GM19324 (cell line): ENCODE measurements around the gene SLC6A3.
"Not testable (repeated sequence)": the region's sequence is repeated elsewhere in the genome, so short reads cannot be mapped to it uniquely, and the experiment has no call there.

Source experiments
- ATAC-seq: cut with Tn5 transposase; IDR thresholded peaks from one replicate; pipeline ENCODE4 v1.9.1; 2021; ENCODE audit warnings: mild to moderate bottlenecking, moderate library complexity; ENCODE audit not compliant: unreplicated experiment, low FRiP score

Gene SLC6A3

DNA sequence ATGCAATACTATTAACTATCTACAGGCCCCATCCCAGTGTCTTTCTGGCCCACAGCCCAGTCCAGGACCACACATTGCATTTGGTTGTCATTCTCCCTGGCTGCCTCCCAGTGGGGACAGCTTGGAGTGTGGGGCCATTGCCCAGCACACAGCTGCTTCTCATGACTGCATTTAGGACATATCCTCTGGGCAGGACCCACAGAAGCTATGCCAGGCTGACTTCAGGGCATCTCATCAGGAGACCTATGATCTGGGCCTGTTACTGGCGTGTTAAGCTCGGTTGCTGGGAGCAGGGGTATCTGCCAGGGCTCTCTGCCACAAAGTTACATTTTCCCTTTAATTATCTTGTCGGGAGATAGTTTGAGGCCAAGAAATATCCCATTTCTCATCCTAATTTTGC lies 68.3 kb downstream of the SLC6A3 start:
- no peak for ATAC-seq

DNA sequence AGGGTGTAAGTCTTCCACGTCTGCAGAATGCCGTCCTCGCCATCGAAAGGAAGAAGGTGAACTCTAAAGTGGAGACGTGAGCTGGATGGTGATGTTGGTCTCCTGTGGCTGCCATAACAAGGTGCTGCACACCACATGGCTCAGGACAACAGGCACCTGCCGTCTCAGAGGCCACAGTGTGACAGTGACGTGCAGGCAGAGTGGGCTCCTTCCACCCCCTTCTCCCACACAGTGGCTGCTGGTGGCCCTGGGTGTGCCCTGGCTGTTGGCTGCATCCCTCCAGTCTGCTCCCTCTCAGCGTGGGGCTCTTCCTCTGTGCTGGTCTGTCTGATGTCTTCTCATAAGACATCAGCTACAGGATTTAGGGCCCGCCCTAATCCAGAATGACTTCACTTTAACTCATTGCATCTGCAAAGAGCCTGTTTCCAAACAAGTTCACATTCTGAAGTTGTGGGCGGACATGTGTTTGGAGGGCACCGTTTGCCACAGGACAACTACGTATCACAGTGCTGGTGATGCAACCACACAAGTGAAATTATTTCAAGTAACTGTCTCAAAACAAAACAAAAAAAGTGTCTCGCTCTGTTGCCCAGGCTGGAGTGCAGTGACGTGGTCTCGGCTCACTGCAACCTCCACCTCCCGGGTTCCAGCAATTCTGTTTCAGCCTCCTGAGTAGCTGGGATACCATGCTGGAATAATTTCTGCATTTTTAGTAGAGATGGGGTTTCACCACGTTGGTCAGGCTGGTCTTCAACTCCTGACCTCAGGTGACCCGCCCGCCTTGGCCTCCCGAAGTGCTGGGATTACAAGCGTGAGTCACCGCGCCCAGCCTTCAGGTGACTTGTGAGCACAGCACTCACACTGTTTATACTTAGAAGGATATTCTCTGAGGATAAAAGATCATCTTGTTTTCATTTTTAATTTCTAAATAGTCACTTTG lies 69.1 kb downstream of the SLC6A3 start:
- ATAC-seq: no peak

DNA sequence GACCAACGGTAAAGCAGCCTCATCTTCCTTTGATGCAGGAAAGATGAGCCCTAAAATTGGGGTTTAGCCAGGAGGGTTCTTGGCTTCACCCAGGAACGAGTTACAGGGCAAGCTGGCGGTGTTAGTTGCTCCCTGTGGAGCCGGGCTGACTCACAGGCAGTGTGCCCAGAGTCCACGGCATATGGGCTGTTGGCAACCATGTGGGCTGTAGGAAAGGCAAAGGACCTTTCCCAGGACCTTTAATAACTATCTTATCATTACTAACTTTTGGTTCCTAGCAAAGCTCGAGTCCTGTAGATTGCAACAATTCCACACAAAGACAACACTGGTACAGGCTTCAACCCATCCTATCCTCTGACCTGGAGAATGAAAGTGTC lies 70.6 kb downstream of the SLC6A3 start:
- no peak for ATAC-seq

DNA sequence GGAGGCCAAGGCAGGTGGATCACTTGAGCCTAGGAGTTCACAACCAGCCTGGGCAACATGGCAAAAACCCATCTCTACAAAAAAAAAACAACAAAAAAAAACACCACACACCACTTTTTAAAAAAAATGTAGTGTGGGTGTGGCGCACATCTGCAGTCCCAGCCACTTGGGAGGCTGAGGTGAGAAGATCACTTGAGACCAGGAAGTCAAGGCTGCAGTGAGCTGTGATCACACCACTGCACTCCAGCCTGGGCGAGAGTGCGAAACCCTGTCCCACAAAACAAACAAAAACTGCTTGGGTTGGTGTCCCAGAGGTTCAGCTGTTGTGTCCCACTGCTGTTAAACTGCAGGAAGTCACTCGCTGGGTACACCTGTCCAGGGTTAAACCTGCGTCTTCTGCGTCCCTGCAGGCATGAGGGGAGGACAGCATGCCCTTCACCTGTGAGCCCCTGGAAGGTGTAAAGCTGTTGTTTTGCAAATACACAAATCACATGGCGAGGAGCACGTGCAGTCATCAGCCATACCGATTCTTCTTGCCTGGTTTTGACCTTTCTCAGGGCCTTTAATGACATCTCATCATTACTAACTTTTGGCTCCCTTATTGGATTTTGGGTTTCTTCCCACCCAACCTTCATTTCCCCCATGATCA lies 71.1 kb downstream of the SLC6A3 start:
- ATAC-seq: no peak

DNA sequence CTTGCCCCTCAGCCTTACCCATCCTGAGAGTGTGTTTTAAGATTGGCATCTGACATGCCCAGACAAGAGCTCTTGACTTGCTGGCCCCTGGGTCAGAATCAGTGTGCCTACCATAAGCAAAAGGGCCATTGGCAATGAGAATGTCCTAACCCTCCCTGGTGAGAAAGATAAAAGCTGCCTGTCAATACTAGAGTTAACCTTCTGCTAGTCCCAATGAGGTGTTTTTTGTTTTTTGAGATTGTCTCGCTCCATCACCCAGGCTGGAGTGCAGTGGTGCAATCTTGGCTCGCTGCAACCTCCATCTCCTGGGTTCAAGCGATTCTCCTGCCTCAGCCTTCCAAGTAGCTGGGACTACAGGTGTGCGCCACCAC lies 73.3 kb downstream of the SLC6A3 start:
- ATAC-seq: not testable (repeated sequence)

DNA sequence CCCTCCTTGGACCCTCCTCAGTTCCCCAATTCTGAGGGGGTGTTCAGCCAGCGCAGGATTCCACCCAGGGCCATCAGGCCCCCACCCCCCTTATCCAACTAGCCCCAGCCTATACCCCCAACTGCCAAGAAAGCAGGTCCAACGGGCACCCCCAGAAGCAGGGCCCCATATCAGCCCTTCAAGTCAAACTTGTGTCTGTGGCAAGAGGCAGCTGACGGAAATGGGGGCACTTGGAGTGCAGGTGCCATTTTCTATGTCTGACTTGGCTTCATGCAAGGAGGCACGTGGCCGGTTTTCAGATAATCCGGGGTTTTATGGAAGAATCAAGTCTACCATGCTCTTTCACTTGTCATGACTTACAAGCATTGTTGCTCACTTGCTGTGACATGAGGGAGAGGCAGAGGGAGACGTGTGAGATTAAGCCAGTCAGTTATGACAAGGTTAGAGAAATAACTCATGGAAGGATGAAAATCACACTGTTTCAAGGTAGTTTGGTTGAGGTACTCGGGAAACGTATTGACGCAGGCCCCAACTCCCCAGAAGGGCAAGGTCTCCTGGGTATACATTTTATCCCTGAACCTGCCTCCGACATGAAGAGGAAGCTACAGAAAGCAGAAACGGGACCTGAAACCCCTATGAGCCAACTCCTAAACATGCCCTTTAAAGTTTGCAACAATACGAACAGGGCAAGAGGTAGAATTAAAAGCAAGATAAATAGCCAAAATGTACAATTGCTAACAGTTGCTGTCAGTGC lies 73.8 kb downstream of the SLC6A3 start:
- no peak for ATAC-seq

DNA sequence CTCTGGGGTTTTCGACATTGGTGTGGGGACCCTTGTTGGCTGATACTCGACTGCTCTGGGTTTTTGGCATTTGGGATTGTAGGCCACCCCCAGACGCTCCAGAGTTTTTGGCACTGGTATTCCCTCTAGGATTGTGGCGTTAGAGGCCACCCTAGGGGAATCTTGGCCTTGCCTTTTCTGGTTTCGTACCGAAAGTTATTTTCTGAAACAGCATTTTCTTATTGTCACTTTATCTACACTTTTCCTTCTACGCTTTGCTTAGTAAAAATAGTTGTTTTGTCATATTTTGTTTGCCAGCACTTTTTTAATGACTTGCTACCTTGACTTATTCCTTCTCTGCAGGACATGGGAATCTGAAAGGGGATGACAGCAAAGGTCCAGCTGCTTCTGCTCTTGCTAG lies 75.2 kb downstream of the SLC6A3 start:
- ATAC-seq: no peak

DNA sequence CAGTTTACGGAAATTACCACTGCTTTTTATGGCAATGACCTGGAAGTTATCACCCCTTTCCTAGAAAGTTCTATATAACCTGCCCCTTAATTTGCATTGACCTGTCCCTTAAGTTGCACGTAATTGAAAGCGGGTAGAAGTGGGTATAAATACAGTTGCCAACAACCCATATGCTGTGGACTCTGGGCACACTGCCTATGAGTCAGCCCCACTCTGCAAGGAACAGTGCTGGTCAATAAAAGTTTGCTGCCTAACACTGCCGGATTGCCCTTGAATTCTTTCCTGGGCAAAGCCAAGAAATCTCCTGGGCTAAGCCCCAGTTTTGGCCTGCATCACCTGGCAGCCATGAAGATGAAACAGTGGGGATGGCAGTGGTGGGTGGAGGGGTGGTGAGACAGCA lies 76.5 kb downstream of the SLC6A3 start:
- no peak for ATAC-seq

DNA sequence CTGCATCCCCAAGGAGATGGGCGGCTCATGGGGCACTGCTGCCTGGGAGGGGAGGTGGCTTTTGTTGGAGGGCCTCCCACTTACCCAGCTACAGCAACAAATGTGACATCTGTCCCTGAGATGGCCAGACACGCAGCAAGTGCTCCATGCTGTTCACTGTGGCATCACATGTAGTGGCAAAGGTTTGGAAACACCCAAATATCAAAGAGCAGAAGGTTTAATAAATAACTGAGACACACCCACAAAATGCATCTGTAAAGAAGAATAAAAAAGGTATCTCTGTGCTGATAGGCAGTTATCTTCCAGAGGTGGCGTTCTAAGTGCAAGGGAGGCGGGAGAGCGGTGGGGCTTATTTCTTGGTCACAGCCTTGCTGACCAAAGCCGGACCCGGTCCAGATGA lies 77.0 kb downstream of the SLC6A3 start:
- no peak for ATAC-seq

DNA sequence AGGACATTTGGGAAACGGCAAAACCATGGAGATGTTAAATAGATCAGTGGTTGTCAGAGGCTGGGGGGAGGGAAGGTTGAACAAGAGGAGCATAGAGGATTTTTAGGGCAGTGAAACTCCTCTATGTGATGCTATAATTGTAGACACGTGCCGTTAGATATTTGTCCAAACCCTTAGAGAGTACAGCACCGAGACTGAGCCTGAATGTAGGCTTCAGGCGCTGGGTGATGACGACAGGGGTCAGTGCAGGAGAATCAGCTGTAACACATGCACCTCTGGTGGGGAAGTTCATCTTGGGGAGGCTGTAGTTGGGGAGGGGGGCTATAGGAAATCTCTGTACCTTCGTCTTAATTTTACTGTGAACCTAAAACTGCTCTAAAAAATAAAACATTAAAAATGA lies 78.1 kb downstream of the SLC6A3 start:
- no peak for ATAC-seq

DNA sequence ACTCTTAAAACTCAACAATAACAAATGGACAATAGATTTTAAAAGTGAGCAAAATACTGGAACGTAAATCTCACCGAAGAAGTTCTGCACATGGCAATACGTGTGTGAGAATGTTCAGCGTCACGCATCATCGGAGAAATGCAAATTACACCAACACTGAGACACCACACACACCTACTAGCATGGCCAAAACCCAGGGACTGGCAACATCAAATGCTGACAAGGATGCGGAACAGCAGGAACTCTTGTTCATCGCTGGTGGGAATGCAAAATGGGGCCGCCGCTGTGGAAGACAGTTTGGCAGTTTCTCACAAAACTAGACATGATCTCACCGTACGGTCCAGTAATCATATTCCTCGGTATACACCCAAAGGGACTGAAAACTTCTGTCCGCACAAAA lies 78.7 kb downstream of the SLC6A3 start:
- peak; percentile 54 for ATAC-seq

DNA sequence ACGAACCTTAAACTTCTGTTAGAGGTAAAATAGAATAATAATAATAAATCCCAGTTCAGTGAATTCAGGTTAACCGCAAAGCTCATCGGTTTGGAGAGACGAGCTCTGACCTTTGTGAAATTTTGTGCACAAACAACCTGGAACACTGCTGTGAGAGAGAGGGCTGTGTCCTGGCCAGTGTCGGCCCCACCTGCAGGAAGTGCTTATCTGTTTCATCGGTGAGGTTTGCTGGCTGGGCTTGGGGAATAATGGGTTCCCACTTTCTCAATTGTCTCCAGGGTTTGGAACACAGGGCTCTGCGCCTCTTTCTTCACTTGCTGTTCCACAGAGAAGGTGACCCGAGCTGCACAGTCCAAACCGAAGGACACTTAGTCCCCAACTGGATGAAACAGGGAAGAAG lies 81.0 kb downstream of the SLC6A3 start:
- ATAC-seq: no peak

DNA sequence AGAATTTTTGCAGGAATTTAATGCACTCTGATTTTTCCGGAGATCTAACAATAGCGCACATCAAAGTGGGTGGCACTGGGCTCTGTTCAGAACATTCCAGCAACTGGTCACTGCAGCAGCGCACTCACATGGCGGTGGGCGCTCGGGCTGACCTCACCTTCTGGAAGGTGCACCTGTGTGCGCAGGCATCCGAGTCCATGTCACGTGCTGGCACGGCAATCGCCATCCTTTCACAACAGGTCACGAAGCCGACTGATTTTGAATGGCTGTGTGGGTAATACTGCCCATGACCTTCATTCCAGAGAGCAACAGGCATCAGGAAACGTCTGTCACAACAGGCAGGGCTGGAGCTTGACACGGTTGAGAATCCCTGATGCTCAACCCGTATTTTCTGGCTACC lies 81.7 kb downstream of the SLC6A3 start:
- no peak for ATAC-seq

DNA sequence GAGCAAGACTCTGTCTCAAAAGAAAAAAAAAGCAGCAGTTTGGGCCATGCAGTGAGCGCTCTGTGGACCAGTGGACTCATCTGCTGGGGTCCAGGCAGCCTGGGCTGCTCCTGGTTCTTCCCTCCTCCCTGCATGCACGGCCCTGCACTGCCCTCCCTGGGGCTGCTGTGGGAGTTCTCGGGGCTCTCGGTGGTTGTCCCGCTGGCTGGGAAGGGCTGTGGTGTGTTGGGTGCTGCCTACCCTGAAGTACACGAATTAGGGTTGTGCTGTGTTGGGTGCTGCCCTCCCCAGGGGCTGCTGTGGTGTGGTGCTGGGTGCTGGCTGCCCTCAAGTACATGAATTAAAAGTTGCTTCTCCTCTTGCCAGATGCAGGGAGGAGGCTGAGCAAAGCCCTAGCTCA lies 82.1 kb downstream of the SLC6A3 start:
- ATAC-seq: no peak

DNA sequence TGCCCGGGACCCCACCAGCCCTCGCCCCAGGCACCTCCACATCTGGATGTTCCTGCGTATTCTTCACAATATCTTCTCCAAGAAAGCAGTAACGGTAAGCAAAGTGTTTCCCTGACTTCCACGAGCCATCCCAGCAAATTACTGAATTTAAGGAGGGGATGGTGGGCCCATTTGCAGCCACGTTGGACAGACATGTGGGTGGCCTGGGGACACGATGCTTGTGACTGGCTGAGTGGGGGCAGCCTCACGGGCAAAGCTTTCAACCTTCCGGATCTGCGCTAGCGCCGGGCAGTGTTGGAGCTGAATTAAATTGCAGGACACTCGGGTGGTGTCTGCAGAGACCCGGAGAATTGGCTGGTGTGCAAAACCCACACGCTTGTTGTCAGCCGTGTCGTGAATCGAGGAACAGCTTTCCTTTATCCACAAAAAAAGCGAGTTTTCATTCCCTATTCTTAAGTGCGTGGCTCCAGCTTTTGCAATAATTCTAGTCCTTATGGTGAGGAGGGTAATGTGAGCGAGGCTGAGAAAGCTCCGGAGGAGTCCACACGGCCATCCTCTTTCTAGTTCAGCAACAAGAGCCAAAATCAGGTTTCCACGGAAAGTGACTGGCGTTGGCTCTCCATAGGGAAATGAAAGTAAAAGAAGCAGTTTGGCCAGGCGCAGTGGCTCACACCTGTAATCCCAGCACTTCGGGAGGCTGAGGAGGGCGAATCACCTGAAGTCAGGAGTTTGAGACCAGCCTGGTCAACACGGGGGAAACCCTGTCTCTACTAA lies 82.8 kb downstream of the SLC6A3 start:
- ATAC-seq: no peak

DNA sequence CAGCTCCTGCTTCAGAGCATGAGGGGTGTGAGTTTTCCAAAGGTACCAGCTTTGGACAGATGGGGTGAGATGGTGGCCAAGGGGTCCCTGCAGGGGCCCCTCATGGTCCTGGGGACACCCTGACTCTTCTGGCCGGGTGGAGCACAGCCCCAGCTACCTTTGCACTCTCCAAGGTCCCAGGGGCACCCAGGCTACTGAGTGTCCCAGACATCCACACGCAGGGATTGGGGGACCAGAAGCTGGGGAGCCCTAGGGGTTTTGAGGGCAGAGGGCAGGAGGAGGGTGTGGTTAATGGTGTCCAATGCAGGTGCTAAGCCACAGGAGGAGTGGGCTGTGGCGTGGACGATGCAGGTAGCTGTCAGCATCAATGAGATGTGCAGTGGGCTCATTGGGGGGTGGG lies 84.4 kb downstream of the SLC6A3 start:
- ATAC-seq: no peak

DNA sequence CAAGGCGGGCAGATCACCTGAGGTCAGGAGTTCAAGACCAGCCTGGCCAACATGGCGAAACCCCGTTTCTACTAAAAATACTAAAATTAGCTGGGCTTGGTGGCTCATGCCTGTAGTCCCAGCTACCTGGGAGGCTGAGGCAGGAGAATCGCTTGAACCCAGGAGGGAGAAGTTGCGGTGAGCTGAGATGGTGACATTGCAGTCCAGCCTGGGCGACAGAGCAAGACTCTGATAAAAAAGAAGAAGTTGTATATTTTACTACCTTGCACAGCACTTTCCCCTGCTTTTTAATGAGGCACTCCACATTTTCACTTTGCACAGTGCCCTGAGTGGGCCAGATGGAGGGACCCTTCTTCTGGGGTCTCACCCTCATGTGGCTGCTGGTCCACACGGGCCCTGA lies 84.9 kb downstream of the SLC6A3 start:
- ATAC-seq: not testable (repeated sequence)

DNA sequence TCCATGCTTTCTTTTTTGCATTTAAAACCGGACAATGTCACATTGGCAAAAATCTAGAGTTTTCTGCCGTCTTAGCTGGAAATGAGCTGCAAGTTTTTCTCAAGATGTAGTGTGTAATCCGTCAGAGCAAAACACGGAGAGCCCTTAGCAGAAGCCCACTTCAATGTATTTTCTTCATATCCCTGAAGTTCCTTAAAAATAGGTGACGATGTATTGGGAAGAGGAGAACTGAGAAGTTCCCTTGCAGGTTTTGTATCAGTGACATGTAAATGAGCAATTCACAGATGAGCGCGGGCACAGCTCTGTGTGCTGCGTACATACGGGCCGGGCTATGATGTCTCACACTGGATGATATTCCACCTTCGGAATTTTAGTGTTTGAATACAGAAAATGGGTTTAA lies 85.5 kb downstream of the SLC6A3 start:
- no peak for ATAC-seq

DNA sequence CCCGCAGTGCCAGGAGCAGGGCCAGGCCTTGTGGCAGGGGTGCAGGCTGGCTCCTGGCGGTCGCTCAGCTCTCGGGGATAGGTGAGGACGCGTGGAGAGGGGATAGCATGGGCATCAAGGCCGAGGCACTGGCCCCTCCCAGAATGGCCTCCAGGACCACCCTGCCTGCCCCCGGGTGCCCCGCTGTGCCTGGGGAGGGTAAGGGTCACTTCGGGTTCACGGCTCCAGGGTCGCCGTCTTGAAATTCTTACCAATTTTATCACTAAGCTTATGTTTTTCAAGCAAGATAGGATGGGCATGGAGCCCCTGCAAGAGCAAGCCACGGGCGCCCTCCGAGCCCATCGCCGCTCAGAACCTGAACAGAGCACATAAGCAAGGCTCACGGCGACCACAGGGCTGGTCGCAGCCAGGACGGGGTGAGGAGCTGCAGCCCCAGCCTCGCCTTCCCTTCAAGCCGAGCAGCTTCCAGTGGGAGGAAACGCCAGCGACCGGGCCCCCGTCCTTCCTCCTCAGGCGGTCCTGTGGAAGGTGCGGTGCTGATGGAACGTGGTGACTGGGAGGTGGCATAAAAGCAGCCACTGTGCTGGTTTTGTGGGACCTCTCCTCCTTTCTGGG lies 86.1 kb downstream of the SLC6A3 start:
- ATAC-seq: no peak

DNA sequence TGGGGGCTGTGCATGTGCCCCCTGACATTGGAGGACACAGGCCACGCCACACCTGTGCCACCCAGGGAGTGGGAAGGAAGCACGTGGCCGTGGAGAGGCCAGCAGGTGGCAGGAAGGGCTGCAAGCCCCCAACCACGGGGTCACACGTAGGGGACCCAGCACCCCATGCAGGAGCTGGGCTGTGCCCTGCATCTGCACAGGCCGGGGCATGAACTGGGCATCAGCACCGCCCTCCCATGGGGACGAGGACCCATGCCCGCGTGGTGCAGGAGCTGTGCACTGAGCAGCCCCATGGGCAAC lies 86.6 kb downstream of the SLC6A3 start:
- ATAC-seq: no peak
